GM23248 (cell line): ENCODE data around the gene SEC16A.

ENCODE experiments used
- EZH2 ChIP-seq: fragments of 200-600 bp; sonication (generic); IDR thresholded peaks from 2 replicates; pipeline ENCODE4 v1.6.1; 2018; ENCODE audit warnings: antibody characterized with exemption, mild to moderate bottlenecking; ENCODE audit not compliant: insufficient read depth, poor library complexity, severe bottlenecking
- EZH2phosphoT487 ChIP-seq: fragments of 200-600 bp; sonication (generic); IDR thresholded peaks from 2 replicates; pipeline ENCODE4 v1.6.1; 2018; ENCODE audit warnings: antibody characterized with exemption, moderate library complexity, mild to moderate bottlenecking, low read depth; ENCODE audit not compliant: insufficient read depth

- TF ChIP-seq EZH2phosphoT487 (no peak), EZH2 (no peak)
Observed at GRCh38 chr9:136459425-136459824, 23.4 kb downstream of the SEC16A start.
